Neural cell (in vitro differentiated cells): ENCODE data around the gene ST6GALNAC5. TPM values are rescaled to one million over a fixed set of nuclear protein-coding genes. Genes with fewer than 3 reads are reported as not detected.
A peak's percentile ranks its signal among the peaks of the same experiment; 100 is the strongest.
"Not testable (repeated sequence)": the region's sequence is repeated elsewhere in the genome, so short reads cannot be mapped to it uniquely, and the experiment has no call there.

Experiments used
- H2AFZ ChIP-seq: fragments of 200-600, 300-800 bp; sonication (generic), shearing (Covaris generic); 2 replicates; pipeline ENCODE4 v1.6.0; 2014; ENCODE audit warnings: low read depth, mild to moderate bottlenecking, antibody characterized with exemption, low read length, moderate library complexity
- H3F3A ChIP-seq: fragments of 200-600 bp; shearing (Covaris generic); 2 replicates; pipeline ENCODE4 v1.6.1; 2016; ENCODE audit warnings: mild to moderate bottlenecking, moderate library complexity, mixed read lengths, antibody characterized with exemption, low read length; ENCODE audit not compliant: insufficient read depth, poor library complexity, severe bottlenecking
- H3K27ac ChIP-seq: fragments of 200-600, 300-800 bp; sonication (generic), shearing (Covaris generic); 2 replicates; pipeline ENCODE4 v1.5.1; 2014; ENCODE audit warnings: mild to moderate bottlenecking, low read length, moderate library complexity
- H3K27me3 ChIP-seq: fragments of 300-800, 200-600 bp; sonication (generic), shearing (Covaris generic); 2 replicates; pipeline ENCODE4 v1.6.0; 2014; ENCODE audit warnings: mild to moderate bottlenecking, low read depth, low read length, moderate library complexity; ENCODE audit not compliant: insufficient read depth
- H3K36me3 ChIP-seq: fragments of 300-800, 200-600 bp; sonication (generic), shearing (Covaris generic); 2 replicates; pipeline ENCODE4 v1.5.1; 2014; ENCODE audit warnings: mild to moderate bottlenecking, antibody characterized with exemption, low read length, moderate library complexity; ENCODE audit not compliant: insufficient read depth
- H3K4me2 ChIP-seq: fragments of 300-800, 200-600 bp; sonication (generic), shearing (Covaris generic); 2 replicates; pipeline ENCODE4 v1.6.0; 2014; ENCODE audit warnings: mild to moderate bottlenecking, low read length
- H3K4me3 ChIP-seq: fragments of 300-800, 200-600 bp; sonication (generic), shearing (Covaris generic); 2 replicates; pipeline ENCODE4 v1.5.1; 2014; ENCODE audit warnings: mild to moderate bottlenecking, low read length, moderate library complexity
- H3K79me2 ChIP-seq: fragments of 200-600 bp; shearing (Covaris generic); replicated peaks from 2 replicates; pipeline ENCODE4 v1.6.0; 2014; ENCODE audit warnings: mild to moderate bottlenecking, low read length, moderate library complexity; ENCODE audit not compliant: insufficient read depth
- H3K9ac ChIP-seq: fragments of 300-800, 200-600 bp; sonication (generic), shearing (Covaris generic); 2 replicates; pipeline ENCODE4 v1.6.1; 2016; ENCODE audit warnings: mild to moderate bottlenecking, low read length, mixed read lengths
- H3K9me2 ChIP-seq: fragments of 200-600 bp; shearing (Covaris generic); 2 replicates; pipeline ENCODE4 v1.6.1; 2016; ENCODE audit warnings: mild to moderate bottlenecking, low read length, mixed read lengths; ENCODE audit not compliant: insufficient read depth
- H3K9me3 ChIP-seq: fragments of 200-600, 300-800 bp; sonication (generic), shearing (Covaris generic); 2 replicates; pipeline ENCODE4 v1.6.1; 2016; ENCODE audit warnings: mild to moderate bottlenecking, mixed run types, low read length, moderate library complexity, mixed read lengths
- H4K20me1 ChIP-seq: fragments of 200-600 bp; shearing (Covaris generic); 2 replicates; pipeline ENCODE4 v1.6.1; 2016; ENCODE audit warnings: mild to moderate bottlenecking, mixed run types; ENCODE audit not compliant: insufficient read depth
- EP300 ChIP-seq: fragments of 450-650 bp; conservative IDR thresholded peaks from 2 replicates; pipeline ENCODE4 v1.6.1; 2014; ENCODE audit warnings: antibody characterized with exemption, mild to moderate bottlenecking, moderate library complexity; ENCODE audit not compliant: poor library complexity, severe bottlenecking
- EZH2 ChIP-seq: fragments of 200-600, 300-800 bp; shearing (Covaris generic), sonication (generic); IDR thresholded peaks from 2 replicates; pipeline ENCODE4 v1.6.1; 2014; ENCODE audit warnings: antibody characterized with exemption, low read length, borderline replicate concordance, mild to moderate bottlenecking; ENCODE audit not compliant: insufficient read depth, poor library complexity, severe bottlenecking
- MXI1 ChIP-seq: fragments of 450-650 bp; conservative IDR thresholded peaks from 2 replicates; pipeline ENCODE4 v1.6.1; 2014; ENCODE audit warnings: antibody characterized with exemption, mild to moderate bottlenecking; ENCODE audit not compliant: poor library complexity, severe bottlenecking
- POLR2AphosphoS5 ChIP-seq: IDR thresholded peaks from 2 replicates; pipeline ENCODE4 v1.6.1; 2012
- RAD21 ChIP-seq: fragments of 450-650 bp; conservative IDR thresholded peaks from 2 replicates; pipeline ENCODE4 v1.6.1; 2014; ENCODE audit warnings: antibody characterized with exemption, mild to moderate bottlenecking, moderate library complexity
- SMC3 ChIP-seq: fragments of 450-650 bp; conservative IDR thresholded peaks from 2 replicates; pipeline ENCODE4 v1.6.1; 2014; ENCODE audit warnings: antibody characterized with exemption, mild to moderate bottlenecking, moderate library complexity; ENCODE audit not compliant: poor library complexity
- TAF1 ChIP-seq: IDR thresholded peaks from 2 replicates; pipeline ENCODE4 v1.6.1; 2012; ENCODE audit warnings: low read depth
- polyA plus RNA-seq: library from polyadenylated mRNA; depleted of rRNA; stranded (reverse); fragments of >200 nt; gene quantifications from 2 replicates; pipeline ENCODE4 v1.2.3, GENCODE V29; 2014
- TF ChIP-seq, protein P1 (sequence below): IDR thresholded peaks from 2 replicates; pipeline ENCODE4 v1.6.1; 2012; ENCODE audit warnings: borderline replicate concordance
- TF ChIP-seq, protein P2 (sequence below): fragments of 450-650 bp; IDR thresholded peaks from 2 replicates; pipeline ENCODE4 v1.5.1; 2014; ENCODE audit warnings: antibody characterized with exemption, mild to moderate bottlenecking, moderate library complexity; ENCODE audit not compliant: poor library complexity, severe bottlenecking

Gene ST6GALNAC5
- polyA plus RNA-seq, 1 donor from 2014 or later, result 57.3 TPM

- H3K9me3 ChIP-seq, result no peaks in the 10 kb centered on the region
- no peak for TF ChIP-seq POLR2AphosphoS5
- H3K27me3 ChIP-seq, result no peaks in the 10 kb centered on the region
- no peak overlapping the region for H2AFZ ChIP-seq
- no peaks in the 10 kb centered on the region for H4K20me1 ChIP-seq
- H3K79me2 ChIP-seq, result peaks cover 72% of the 10 kb centered on the region
- H3K9me2 ChIP-seq, result no peaks in the 10 kb centered on the region
- no peaks in the 10 kb centered on the region for H3K36me3 ChIP-seq
- H3K4me3 ChIP-seq, result peak overlapping the region; percentile 91
- H3K4me2 ChIP-seq, result no peak overlapping the region
- no peak overlapping the region for H3K27ac ChIP-seq
- no peak overlapping the region for H3K9ac ChIP-seq
- H3F3A ChIP-seq, result no peaks in the 10 kb centered on the region
These were observed 4.2 kb downstream of the ST6GALNAC5 start for GRCh38 chr1:76871355-76871974.

DNA sequence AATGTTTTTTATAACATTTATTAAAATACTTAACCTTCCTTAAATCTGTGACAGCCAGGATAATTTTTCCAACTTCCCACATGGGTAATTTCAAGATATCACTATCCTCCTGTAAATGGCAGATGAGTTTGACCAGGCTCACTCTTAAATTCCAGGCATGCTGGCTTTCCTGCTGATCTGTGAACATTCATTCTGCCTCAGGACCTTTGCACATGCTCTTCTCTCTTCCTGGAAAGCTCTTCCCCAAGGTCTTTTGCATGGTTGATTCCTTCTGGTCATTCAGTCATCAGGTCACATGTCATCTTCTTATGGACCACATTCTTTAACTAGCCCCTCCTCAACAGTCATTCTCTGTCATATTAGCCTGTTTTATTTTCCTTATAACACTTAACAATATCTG, 5.7 kb downstream of the ST6GALNAC5 start:
- Histone ChIP-seq H3K9me2 (no peaks in the 10 kb centered on the region), H3K4me2 (no peak overlapping the region), H3K4me3 (no peak overlapping the region), H2AFZ (no peak overlapping the region), H3K9ac (no peak overlapping the region), H3K79me2 (peaks cover 58% of the 10 kb centered on the region), H3K27me3 (no peaks in the 10 kb centered on the region), H3K9me3 (no peaks in the 10 kb centered on the region), H3K36me3 (no peaks in the 10 kb centered on the region), H3F3A (no peaks in the 10 kb centered on the region), H3K27ac (no peak overlapping the region), H4K20me1 (no peaks in the 10 kb centered on the region)
- no peak for TF ChIP-seq RAD21
- no peak for TF ChIP-seq EP300
- no peak for TF ChIP-seq MXI1
- TF ChIP-seq TAF1, result no peak
- no peak for TF ChIP-seq POLR2AphosphoS5
- TF ChIP-seq SMC3, result no peak

DNA sequence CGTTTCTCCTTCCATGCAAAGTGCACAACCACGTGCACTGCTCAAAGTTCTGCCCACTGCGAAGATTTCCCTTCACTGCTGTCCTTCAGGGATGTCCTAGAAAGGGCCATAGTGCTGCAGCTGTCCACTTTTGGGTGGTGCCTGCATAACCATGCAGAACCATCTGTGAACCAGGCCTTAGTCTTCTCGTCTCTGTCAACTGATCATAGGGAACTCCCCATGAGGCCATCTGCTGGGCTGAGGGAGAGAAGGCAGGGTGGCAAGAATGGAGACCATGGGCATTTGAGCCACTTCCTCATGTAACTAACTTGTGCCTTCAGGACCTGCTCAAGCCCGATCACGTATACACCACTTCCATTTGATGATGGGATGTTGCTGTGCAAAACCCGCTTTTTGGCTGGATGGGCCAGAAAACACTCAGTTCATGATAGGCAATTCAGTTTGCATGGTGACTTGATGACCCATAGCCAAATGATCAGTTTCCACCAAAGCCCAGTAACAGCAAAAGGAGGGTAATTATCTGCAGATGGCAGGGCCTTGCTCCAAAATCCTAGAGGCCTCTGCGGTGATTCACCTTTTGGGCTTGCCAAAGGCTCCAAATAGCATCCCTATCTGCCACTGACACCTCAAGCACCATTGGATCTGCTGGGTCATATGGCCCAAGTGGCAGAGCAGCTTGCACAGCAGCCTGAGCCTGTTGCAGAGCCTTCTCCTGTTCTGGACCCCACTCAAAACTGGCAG, 9.5 kb downstream of the ST6GALNAC5 start:
- Histone ChIP-seq H3F3A (no peaks in the 10 kb centered on the region), H3K9ac (no peak overlapping the region), H2AFZ (no peak overlapping the region), H3K27me3 (no peaks in the 10 kb centered on the region), H3K4me2 (no peak overlapping the region), H3K27ac (no peak overlapping the region), H4K20me1 (no peaks in the 10 kb centered on the region), H3K36me3 (no peaks in the 10 kb centered on the region), H3K9me3 (no peaks in the 10 kb centered on the region), H3K79me2 (peaks cover 19% of the 10 kb centered on the region), H3K4me3 (no peak overlapping the region), H3K9me2 (no peaks in the 10 kb centered on the region)
- TF ChIP-seq TAF1 (no peak), EP300 (no peak), MXI1 (no peak), RAD21 (no peak), EZH2 (no peak), SMC3 (no peak), POLR2AphosphoS5 (no peak)
- TF ChIP-seq, protein P1, sequence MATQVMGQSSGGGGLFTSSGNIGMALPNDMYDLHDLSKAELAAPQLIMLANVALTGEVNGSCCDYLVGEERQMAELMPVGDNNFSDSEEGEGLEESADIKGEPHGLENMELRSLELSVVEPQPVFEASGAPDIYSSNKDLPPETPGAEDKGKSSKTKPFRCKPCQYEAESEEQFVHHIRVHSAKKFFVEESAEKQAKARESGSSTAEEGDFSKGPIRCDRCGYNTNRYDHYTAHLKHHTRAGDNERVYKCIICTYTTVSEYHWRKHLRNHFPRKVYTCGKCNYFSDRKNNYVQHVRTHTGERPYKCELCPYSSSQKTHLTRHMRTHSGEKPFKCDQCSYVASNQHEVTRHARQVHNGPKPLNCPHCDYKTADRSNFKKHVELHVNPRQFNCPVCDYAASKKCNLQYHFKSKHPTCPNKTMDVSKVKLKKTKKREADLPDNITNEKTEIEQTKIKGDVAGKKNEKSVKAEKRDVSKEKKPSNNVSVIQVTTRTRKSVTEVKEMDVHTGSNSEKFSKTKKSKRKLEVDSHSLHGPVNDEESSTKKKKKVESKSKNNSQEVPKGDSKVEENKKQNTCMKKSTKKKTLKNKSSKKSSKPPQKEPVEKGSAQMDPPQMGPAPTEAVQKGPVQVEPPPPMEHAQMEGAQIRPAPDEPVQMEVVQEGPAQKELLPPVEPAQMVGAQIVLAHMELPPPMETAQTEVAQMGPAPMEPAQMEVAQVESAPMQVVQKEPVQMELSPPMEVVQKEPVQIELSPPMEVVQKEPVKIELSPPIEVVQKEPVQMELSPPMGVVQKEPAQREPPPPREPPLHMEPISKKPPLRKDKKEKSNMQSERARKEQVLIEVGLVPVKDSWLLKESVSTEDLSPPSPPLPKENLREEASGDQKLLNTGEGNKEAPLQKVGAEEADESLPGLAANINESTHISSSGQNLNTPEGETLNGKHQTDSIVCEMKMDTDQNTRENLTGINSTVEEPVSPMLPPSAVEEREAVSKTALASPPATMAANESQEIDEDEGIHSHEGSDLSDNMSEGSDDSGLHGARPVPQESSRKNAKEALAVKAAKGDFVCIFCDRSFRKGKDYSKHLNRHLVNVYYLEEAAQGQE, result no peak
- TF ChIP-seq, protein P2, sequence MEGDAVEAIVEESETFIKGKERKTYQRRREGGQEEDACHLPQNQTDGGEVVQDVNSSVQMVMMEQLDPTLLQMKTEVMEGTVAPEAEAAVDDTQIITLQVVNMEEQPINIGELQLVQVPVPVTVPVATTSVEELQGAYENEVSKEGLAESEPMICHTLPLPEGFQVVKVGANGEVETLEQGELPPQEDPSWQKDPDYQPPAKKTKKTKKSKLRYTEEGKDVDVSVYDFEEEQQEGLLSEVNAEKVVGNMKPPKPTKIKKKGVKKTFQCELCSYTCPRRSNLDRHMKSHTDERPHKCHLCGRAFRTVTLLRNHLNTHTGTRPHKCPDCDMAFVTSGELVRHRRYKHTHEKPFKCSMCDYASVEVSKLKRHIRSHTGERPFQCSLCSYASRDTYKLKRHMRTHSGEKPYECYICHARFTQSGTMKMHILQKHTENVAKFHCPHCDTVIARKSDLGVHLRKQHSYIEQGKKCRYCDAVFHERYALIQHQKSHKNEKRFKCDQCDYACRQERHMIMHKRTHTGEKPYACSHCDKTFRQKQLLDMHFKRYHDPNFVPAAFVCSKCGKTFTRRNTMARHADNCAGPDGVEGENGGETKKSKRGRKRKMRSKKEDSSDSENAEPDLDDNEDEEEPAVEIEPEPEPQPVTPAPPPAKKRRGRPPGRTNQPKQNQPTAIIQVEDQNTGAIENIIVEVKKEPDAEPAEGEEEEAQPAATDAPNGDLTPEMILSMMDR, result no peak

GRCh38 chr1:76879014-76879413, 11.7 kb downstream of the ST6GALNAC5 start:
- H3K27me3 ChIP-seq, H3K4me3 ChIP-seq, H2AFZ ChIP-seq, H3K9ac ChIP-seq, H3K4me2 ChIP-seq, H4K20me1 ChIP-seq, H3K9me3 ChIP-seq, H3K36me3 ChIP-seq, H3F3A ChIP-seq, H3K27ac ChIP-seq, H3K9me2 ChIP-seq: not testable (repeated sequence)
- H3K79me2 ChIP-seq, result peaks cover 11% of the 10 kb centered on the region
